Left ventricle myocardium inferior (tissue), 1 donor: Measurements from ENCODE around the gene C18orf32. TPM values are rescaled to one million over a fixed set of nuclear protein-coding genes. Genes with fewer than 3 reads are reported as not detected.

ENCODE experiments used
- DNase-seq: peaks from one replicate; pipeline ENCODE4 v3.0.0-alpha.2; 2020
- H3K27ac ChIP-seq: fragments of 200-600 bp; replicated peaks from 2 replicates; pipeline ENCODE4 v1.8.0; 2021
- H3K27me3 ChIP-seq: fragments of 200-600 bp; 2 replicates; pipeline ENCODE4 v1.8.0; 2021; ENCODE audit warnings: low read depth
- H3K36me3 ChIP-seq: fragments of 200-600 bp; 2 replicates; pipeline ENCODE4 v1.8.0; 2021
- H3K4me1 ChIP-seq: fragments of 200-600 bp; 2 replicates; pipeline ENCODE4 v1.8.0; 2021
- H3K4me3 ChIP-seq: fragments of 200-600 bp; 2 replicates; pipeline ENCODE4 v1.8.0; 2021; ENCODE audit warnings: mild to moderate bottlenecking, moderate library complexity
- H3K9me3 ChIP-seq: fragments of 200-600 bp; replicated peaks from 2 replicates; pipeline ENCODE4 v1.8.0; 2021
- intact Hi-C: fragments of 100-400 bp; cut with micrococcal nuclease; formaldehyde crosslinking; loops from one replicate; pipeline ENCODE4 v1.11.0; 2022
- long read RNA-seq: library from polyadenylated mRNA; unstranded; transcript quantifications from one replicate; pipeline ENCODE4 v2.0.0, GENCODE V29; 2021
- total RNA-seq: library from RNA; stranded (reverse); fragmentation: NEBNext Ultra II Directional; extraction: Animal tissue kit (Norgen Biotek cat#: 25700); gene quantifications from one replicate; pipeline ENCODE4 v1.2.1, GENCODE V29; 2021
- TF ChIP-seq, protein P1 (sequence below): fragments of 200-600 bp; IDR thresholded peaks from 2 replicates; pipeline ENCODE4 v1.8.0; 2021; ENCODE audit warnings: antibody characterized with exemption, mild to moderate bottlenecking, borderline replicate concordance
- donor health status: DM: no; HTN: yes; CAD: no; lungs with severe emphysema.

C18orf32 gene
- 57.4 TPM for total RNA-seq
- long read RNA-seq, full-length matches to known transcripts = 52 of 57 reads
- long read RNA-seq, partial matches to known transcripts = 1 of 57 reads
- long read RNA-seq, other reads (novel, unspliced or antisense) = 4 of 57 reads

DNA sequence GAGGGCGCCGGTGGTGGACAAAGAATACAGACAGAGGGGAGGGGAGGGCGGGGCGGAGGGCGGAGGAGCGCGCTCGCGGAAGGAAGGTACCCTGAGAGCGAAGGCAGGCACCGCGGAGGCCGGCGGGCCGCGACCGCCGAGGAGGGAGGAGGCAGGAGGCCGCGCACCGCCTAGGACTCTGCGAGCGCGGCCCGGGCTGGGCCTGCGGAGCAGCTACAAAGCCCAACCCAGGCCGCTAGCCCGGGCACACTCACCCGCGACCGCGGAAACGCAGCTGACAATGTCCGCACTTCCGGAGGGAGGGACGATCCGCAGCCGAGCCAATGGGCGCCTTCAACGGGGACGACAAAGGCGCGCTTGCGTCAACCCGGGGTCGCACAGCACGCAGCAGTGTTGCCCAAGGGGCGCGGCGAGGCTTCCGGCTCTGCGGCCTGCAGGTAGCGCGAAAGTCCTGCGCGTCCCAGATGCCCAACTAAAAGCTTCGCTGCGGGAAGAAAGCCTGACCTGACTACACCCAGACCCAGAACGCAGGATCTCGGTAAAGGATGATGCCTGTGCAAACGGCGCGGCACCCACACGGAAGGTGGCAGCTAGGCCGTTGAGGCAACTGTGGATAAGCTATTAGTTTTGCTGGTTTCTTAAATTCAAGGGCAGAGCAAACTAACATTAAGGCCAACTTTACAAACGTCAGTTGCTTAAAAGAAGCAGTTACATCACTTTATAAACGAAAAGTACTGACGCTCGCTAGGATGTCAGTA lies at the start of gene C18orf32:
C18orf32 (minus strand) TSS at position 282 of the 758 bp plus-strand sequence. CDS start 3,486 bp downstream, outside the sequence.
- Histone ChIP-seq H3K27me3 (no peaks in the 10 kb centered on the region), H3K27ac (peak within 1 kb of the TSS; percentile 97), H3K4me3 (peak within 1 kb of the TSS; percentile 86), H3K36me3 (peaks cover 56% of the 10 kb centered on the region), H3K9me3 (no peaks in the 10 kb centered on the region), H3K4me1 (peaks cover 66% of the 10 kb centered on the region)
- intact Hi-C loops = no loop called here
- TF ChIP-seq, protein P1, sequence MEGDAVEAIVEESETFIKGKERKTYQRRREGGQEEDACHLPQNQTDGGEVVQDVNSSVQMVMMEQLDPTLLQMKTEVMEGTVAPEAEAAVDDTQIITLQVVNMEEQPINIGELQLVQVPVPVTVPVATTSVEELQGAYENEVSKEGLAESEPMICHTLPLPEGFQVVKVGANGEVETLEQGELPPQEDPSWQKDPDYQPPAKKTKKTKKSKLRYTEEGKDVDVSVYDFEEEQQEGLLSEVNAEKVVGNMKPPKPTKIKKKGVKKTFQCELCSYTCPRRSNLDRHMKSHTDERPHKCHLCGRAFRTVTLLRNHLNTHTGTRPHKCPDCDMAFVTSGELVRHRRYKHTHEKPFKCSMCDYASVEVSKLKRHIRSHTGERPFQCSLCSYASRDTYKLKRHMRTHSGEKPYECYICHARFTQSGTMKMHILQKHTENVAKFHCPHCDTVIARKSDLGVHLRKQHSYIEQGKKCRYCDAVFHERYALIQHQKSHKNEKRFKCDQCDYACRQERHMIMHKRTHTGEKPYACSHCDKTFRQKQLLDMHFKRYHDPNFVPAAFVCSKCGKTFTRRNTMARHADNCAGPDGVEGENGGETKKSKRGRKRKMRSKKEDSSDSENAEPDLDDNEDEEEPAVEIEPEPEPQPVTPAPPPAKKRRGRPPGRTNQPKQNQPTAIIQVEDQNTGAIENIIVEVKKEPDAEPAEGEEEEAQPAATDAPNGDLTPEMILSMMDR = no peak
- DNase-seq = peak; percentile 97

DNA sequence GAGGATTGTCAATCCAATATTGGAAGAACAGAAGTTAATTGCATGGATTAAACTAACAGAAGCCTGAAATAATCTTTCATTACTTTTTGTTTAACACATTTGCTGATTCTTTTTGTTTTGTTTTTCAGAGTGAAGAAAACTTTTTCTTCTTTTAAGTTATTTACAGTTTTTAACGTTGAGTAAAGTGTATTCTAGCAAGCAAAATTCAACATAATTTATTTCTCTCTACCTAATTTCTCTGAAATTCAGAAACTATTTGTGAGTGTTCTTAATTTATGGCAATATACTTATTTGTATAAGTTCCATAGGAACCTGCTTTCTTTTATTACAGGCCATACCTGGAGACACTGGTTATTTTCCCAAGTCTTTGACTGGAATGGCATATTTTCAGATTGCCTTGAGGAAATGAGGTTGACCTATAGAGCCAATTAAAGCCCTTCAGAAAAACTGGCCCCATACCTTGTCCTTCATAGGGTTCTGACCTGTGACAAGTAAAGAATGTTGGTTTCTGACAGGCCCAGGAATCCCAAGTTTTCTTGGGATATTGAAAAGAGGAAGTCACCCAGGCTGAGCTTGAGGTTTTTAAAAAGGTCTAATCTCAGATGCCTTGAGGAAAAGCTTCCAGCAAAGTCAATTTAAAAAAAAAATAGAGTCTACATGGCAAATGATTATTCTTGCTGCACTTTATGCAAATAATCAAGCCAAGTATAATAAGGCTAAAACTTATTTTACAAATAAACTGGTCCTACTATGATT lies 48.0 kb upstream of the C18orf32 start:
- TF ChIP-seq, protein P1 = no peak
- no peak for DNase-seq
- no peak overlapping the region for H3K4me3 ChIP-seq
- H3K36me3 ChIP-seq = no peaks in the 10 kb centered on the region
- H3K27me3 ChIP-seq = peaks cover 5% of the 10 kb centered on the region
- H3K4me1 ChIP-seq = no peaks in the 10 kb centered on the region
- no peaks in the 10 kb centered on the region for H3K9me3 ChIP-seq
- intact Hi-C loops = no loop called here
- H3K27ac ChIP-seq = no peak overlapping the region

DNA sequence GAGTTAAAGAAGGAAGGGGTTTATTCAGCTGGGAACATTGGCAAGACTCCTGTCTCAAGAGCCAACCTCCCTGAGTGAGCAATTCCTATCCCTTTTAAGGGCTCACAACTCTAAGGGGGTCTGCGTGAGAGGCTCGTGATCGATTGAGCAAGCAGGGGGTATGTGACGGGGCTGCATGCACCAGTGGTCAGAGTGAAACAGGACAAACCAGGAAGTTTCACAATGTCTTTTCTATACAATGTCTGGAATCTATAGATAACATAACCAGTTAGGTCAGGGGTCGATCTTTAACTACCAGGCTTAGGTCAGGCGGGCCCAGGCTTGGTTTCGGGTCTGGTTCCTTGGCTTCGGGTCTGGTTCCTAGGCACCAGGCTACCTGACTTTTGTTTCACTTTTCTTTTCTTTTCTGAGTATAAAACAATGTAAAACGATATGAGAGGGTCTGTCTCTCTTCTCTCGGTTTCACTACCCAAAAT lies 44.7 kb upstream of the C18orf32 start:
- Histone ChIP-seq H3K9me3 (no peaks in the 10 kb centered on the region), H3K4me3 (no peak overlapping the region), H3K36me3 (no peaks in the 10 kb centered on the region), H3K4me1 (no peaks in the 10 kb centered on the region), H3K27me3 (peaks cover 11% of the 10 kb centered on the region), H3K27ac (no peak overlapping the region)
- TF ChIP-seq, protein P1 = no peak
- DNase-seq = no peak
- intact Hi-C loops = no loop called here

DNA sequence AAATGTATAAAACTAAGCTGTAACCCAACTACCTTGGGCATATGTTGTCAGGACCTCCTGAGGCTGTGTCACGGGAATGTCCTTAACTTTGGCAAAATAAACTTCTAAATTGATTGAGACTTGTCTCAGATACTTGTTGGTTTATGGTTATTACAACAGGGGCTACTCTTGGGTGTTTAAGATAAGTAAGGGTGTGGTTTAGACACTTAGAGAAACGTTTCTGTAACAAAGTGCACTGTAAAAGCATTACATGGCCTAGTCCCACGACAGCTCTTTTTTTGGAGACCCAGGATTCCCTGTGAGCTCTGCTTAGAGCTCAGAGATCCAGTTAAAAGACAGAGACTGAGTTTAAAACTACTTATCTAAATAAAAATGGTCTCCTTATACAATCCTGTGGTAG lies 42.6 kb upstream of the C18orf32 start:
- intact Hi-C loops = no loop called here
- no peaks in the 10 kb centered on the region for H3K36me3 ChIP-seq
- no peaks in the 10 kb centered on the region for H3K9me3 ChIP-seq
- peaks cover 11% of the 10 kb centered on the region for H3K27me3 ChIP-seq
- H3K4me1 ChIP-seq = no peaks in the 10 kb centered on the region
- no peak for DNase-seq
- no peak overlapping the region for H3K4me3 ChIP-seq
- TF ChIP-seq, protein P1 = no peak
- H3K27ac ChIP-seq = no peak overlapping the region

DNA sequence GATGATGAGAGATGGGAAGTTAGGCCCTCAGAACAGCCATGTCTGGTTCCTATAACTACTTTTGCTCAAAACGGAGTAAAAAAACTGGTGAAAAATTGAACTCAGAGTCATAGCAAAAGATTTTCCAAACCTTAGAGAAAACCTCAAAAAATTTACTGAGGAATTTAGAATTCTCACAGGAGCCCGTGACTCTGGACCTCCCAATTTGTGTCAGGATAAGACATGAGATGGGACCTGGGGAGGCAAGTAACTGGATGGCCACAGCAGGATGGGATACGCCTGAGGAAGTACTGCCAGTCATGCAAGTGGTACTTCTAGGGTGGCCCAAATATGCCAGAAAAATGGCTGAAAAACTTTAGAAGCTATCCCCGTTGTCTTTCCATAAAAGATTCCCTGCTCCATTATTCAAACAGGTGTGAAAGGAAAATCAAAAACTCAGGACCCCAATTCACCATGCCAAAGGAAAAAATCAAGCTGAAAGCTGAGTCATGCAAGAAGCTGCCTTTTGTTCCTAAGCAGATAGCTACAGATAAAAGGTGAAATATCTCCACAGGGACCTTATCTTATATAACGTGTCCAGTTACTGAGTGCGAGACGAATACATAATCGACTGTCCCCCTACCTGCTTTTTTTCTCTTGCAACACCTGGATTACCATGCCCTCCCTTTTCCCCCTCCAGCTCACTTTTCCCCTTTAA lies 40.7 kb upstream of the C18orf32 start:
- H3K4me3 ChIP-seq = no peak overlapping the region

More for the DNA sequence above, 40.7 kb upstream of the C18orf32 start:
- TF ChIP-seq, protein P1 = no peak
- DNase-seq = no peak
- H3K27me3 ChIP-seq = peaks cover 11% of the 10 kb centered on the region
- no peak overlapping the region for H3K27ac ChIP-seq
- no peaks in the 10 kb centered on the region for H3K9me3 ChIP-seq
- H3K4me1 ChIP-seq = no peaks in the 10 kb centered on the region
- intact Hi-C loops = no loop called here
- H3K36me3 ChIP-seq = no peaks in the 10 kb centered on the region
